ENCODE results near the gene SLCO2A1.

DNA sequence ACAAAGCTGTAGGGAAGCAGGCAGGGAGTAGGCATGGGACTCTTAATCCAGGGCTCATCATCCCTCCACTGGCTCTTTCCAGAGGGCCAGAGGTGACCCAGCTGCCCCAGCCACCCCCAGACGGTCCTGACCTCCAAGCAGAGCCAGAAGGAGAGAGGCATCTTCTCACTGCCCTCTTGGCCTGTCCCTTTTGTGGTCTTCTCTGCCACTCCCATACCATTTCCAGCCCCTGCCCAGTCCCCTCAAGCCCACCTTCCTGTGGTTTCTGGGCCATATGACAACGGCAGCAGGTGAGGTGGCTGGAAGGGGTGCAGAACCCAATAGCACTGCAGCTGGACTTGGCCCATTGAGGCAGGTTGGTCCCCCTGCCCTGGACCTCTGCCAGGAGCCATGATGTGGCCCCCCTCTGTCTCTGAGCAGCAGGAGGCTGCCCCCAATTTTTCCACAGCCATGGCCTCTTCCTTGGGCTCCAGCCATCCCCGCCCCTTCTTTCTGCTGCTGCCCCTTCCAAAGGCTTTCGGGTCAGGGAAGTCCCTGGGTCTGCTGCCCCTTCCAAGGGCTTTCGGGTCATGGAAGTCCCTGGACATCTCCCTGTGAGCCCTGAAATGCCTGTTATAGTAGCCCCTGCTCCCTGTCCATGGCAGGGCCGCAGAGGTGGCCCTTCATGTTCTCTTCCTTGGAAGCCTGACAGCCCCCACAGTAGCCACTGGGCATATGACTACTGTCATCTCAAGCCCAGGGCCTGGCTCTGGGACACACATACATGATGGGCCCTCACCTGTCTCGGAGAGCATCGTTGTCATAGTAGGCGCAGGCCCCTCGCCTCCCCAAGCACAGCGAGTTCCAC lies 94.5 kb downstream of the SLCO2A1 start:
- TF ChIP-seq, protein P1, sequence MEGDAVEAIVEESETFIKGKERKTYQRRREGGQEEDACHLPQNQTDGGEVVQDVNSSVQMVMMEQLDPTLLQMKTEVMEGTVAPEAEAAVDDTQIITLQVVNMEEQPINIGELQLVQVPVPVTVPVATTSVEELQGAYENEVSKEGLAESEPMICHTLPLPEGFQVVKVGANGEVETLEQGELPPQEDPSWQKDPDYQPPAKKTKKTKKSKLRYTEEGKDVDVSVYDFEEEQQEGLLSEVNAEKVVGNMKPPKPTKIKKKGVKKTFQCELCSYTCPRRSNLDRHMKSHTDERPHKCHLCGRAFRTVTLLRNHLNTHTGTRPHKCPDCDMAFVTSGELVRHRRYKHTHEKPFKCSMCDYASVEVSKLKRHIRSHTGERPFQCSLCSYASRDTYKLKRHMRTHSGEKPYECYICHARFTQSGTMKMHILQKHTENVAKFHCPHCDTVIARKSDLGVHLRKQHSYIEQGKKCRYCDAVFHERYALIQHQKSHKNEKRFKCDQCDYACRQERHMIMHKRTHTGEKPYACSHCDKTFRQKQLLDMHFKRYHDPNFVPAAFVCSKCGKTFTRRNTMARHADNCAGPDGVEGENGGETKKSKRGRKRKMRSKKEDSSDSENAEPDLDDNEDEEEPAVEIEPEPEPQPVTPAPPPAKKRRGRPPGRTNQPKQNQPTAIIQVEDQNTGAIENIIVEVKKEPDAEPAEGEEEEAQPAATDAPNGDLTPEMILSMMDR (tag by site-specific recombination; IDR thresholded peaks at IDR 0.05), result no peak
- no peak for TF ChIP-seq ZNF843 (tag by site-specific recombination; IDR thresholded peaks at IDR 0.05)
- no peak for TF ChIP-seq ZNF585B (tag by site-specific recombination; IDR thresholded peaks at IDR 0.05)
- no peak for TF ChIP-seq PRDM4 (tag by site-specific recombination; IDR thresholded peaks at IDR 0.05)
- TF ChIP-seq ATF2 (tag by site-specific recombination; IDR thresholded peaks at IDR 0.05; ENCODE audit: low read depth), result no peak
- TF ChIP-seq ZNF274 (IDR thresholded peaks at IDR 0.05; ENCODE audit: low read length), result no peak
- no peak for TF ChIP-seq ZNF274 (tag by site-specific recombination; IDR thresholded peaks at IDR 0.05; ENCODE audit: borderline replicate concordance)
- TF ChIP-seq ZNF354C (tag by site-specific recombination; IDR thresholded peaks at IDR 0.05; ENCODE audit: borderline replicate concordance, low read depth), result no peak
- no peak for TF ChIP-seq YY1 (tag by site-specific recombination; IDR thresholded peaks at IDR 0.05)
- no peak for TF ChIP-seq ZNF561 (tag by site-specific recombination; IDR thresholded peaks at IDR 0.05; ENCODE audit: borderline replicate concordance)
- no peak for TF ChIP-seq OVOL3 (tag by site-specific recombination; IDR thresholded peaks at IDR 0.05)
- no peak for TF ChIP-seq KLF16 (tag by site-specific recombination; IDR thresholded peaks at IDR 0.05)
- TF ChIP-seq REST (tag by site-specific recombination; IDR thresholded peaks at IDR 0.05), result no peak
- no peak for TF ChIP-seq OSR2 (tag by site-specific recombination; IDR thresholded peaks at IDR 0.05)
- TF ChIP-seq MZF1 (tag by site-specific recombination; IDR thresholded peaks at IDR 0.05; ENCODE audit: borderline replicate concordance), result no peak
